Vagina (tissue), 2 donors: ENCODE data around the gene MPI.

Experiments
- POLR2A ChIP-seq, 2 donors: fragments of 450-650 bp; IDR thresholded peaks; one replicate each; pipeline ENCODE4 v1.6.1; 2017; ENCODE audit warnings: antibody characterized with exemption in 2 of 2, mild to moderate bottlenecking in 2 of 2, moderate library complexity in 2 of 2
- POLR2AphosphoS5 ChIP-seq, 2 donors: sonication (generic); formaldehyde crosslinking; IDR thresholded peaks; one replicate each; pipeline ENCODE4 v1.9.0; 2017; ENCODE audit warnings: antibody characterized with exemption in 2 of 2, mild to moderate bottlenecking in 2 of 2, low read depth in 1 of 2; ENCODE audit not compliant: insufficient read depth in 1 of 2
- TF ChIP-seq, protein P1 (sequence below), 3 experiments: fragments of 450-650 bp in 2 of 3; fragments of 200-600 bp in 1 of 3; sonication (generic) in 1 of 3; IDR thresholded peaks; one replicate each; pipeline ENCODE4 v1.5.1; 2017 to 2019; ENCODE audit warnings: antibody characterized with exemption in 3 of 3, mild to moderate bottlenecking in 2 of 3, moderate library complexity in 2 of 3

DNA sequence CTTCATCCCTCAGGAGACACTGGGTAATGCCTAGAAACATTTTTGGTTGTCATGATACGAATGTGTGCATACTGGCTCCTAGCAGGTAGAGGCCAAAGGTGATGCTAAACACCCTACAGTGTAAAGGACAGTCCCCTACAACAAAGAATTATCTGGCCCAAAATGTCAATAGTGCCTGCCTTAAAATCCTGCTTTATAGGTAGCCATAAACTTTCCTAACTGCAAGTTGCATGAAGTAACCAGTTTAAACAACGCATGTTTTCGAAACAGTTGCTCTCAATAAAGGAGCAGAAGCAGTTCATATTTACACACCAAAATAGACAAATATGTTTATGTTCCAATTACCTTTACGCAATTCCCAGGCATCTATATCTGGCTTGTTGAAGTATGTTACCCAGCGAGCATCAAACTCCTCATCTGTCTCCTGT is 38.9 kb downstream of the MPI start:
- TF ChIP-seq, protein P1, sequence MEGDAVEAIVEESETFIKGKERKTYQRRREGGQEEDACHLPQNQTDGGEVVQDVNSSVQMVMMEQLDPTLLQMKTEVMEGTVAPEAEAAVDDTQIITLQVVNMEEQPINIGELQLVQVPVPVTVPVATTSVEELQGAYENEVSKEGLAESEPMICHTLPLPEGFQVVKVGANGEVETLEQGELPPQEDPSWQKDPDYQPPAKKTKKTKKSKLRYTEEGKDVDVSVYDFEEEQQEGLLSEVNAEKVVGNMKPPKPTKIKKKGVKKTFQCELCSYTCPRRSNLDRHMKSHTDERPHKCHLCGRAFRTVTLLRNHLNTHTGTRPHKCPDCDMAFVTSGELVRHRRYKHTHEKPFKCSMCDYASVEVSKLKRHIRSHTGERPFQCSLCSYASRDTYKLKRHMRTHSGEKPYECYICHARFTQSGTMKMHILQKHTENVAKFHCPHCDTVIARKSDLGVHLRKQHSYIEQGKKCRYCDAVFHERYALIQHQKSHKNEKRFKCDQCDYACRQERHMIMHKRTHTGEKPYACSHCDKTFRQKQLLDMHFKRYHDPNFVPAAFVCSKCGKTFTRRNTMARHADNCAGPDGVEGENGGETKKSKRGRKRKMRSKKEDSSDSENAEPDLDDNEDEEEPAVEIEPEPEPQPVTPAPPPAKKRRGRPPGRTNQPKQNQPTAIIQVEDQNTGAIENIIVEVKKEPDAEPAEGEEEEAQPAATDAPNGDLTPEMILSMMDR (IDR thresholded peaks at IDR 0.05): no peak
- TF ChIP-seq POLR2AphosphoS5 (IDR thresholded peaks at IDR 0.05; ENCODE audit: insufficient read depth in 1 of 2, low read depth in 1 of 2) (no peak), POLR2A (IDR thresholded peaks at IDR 0.05) (no peak)
